HG02885 (cell line): ENCODE measurements around the gene SORCS3.

ENCODE experiments used
- ATAC-seq: cut with Tn5 transposase; IDR thresholded peaks from one replicate; pipeline ENCODE4 v1.9.1; 2021; ENCODE audit warnings: mild to moderate bottlenecking; ENCODE audit not compliant: unreplicated experiment, poor library complexity

SORCS3 gene

DNA sequence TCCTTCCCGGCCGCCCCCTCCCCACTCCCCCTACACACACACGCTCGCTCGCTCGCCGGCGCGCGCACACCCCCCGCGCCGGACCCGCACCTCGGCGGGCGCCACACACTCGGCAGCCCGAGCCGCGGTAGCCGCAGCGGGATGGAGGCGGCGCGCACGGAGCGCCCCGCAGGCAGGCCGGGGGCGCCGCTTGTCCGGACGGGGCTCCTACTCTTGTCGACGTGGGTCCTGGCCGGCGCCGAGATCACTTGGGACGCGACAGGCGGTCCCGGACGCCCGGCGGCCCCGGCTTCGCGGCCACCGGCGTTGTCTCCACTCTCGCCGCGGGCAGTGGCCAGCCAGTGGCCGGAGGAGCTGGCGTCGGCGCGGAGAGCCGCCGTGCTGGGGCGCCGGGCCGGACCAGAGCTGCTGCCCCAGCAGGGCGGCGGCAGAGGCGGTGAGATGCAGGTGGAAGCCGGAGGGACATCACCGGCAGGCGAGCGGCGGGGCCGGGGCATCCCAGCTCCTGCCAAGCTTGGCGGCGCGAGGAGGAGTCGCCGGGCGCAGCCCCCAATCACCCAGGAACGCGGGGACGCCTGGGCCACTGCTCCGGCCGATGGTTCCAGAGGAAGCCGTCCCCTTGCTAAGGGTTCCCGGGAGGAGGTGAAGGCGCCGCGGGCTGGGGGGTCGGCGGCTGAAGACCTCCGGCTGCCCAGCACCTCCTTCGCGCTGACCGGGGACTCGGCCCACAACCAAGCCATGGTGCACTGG lies at the start of gene SORCS3:
TSS of gene SORCS3 (plus strand) at position 104 of the 750 bp plus-strand sequence.
- no peak for ATAC-seq

GRCh38 chr10:104591441-104591840 lies 49.6 kb upstream of the SORCS3 start:
- no peak for ATAC-seq

DNA sequence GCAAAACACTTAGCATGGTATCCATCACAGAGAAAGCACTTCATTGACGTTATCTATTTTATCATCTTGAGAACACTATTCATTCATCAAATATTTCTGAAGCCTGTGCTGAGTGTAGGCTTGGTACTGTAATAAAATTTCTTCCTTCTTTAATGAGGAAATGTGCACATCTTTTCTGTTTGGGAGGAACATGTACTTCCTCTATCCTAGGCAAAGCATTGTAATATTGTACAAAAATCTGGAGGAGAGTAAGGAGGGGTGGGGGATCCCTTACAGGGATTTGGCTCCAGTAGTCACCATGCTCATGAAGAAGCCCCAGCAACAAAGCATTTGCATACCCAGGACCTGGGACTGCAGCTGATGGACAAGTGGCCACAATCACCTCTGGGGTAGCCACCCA lies 39.9 kb upstream of the SORCS3 start:
- ATAC-seq = no peak

GRCh38 chr10:104608091-104608828 lies 32.8 kb upstream of the SORCS3 start:
- ATAC-seq = no peak

DNA sequence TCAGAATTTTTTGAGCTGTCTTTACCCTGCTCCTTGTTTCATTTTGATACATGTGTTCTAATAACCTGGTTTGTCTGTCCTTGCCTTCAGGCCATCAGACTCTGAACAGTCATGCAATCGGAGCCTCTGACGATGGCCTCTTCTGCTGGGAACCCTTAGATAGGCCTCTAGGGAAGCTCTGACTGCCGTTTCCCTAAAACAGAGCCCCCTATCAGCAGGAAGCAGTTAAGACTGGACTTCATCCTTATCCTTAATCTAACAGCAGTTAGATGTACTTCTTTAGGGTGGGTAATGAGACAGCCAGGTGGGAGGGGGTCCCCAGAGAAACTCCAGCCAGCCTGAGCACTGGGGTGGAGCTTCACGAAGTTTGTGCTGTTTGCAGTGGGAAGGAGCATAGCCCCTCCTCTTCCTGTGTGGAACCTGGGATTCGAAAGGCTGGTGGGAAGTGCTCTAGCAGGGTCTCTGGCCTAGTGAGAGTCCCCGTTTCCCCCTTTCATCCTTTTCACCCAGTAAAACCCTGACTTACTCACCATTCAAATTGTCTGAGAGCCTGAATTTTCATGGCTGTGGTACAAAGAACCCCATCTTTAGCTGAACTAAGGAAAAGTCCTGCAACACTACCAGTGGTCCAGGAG lies 28.4 kb upstream of the SORCS3 start:
- no peak for ATAC-seq

DNA sequence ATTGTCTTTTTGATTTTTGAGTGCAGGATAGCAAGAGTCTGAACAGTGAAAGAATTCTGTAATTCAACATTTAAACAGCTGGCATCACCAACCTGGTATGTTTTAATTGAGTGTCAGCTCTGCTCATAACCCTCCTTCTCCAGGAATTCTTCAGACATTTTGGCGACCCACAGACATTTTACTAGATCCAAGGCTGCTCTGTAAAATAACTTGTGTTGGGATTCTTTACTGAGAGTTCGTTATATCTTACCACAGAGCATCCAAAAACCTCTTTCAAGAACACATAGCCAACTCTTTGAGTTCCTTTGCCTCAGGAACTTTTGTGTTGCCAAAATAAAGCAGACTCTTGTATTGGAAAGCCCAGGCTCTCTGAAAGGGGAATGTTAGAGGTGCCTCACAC lies 27.7 kb upstream of the SORCS3 start:
- no peak for ATAC-seq

DNA sequence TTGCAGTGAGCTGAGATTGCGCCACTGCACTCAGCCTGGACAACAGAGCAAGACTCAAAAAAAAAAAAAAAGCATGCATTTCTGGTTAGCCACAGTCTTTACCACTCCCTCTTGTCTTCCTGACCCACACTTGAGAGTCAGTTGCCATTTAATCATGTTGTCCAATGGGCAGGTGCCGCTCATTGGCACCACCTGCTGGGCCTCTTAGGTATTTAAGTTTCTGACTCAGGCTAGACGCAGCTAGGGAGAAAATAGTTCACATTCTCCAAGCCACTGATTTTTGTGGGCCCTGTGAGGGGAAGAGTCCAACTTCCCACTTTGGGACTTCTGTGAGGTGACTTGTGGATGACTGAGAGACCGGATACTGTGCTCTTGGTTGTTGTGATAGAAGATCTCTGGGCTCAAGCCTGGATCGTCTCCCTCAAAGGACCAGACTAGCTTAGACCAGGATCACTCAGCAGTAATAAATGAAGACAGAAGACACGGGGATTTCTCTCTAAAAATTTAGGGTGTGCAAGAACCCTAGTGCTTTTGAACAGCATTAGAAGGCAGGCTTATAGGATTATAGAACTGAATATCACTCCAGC lies 26.8 kb upstream of the SORCS3 start:
- peak; percentile 84 for ATAC-seq

- ATAC-seq = no peak
These were observed 26.0 kb upstream of the SORCS3 start for GRCh38 chr10:104615136-104615535.

DNA sequence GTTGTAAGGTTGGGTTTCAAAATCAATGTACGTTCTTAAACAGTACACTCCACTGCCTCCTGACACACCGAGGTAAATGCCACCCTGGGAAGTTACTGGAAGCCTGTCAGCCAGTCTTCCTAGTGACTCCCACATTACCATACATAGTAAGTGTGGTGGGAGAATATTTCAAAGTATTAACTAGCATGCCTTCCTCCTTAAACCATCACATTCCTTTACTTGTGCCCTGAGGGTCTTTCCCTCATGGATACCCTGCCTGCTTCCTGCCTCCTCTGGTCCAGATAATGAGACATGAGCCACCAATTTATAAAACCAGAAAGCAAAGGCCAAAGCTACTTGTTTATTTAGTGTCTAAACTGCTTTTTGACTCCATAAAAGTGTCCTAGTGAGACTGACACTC lies 23.3 kb upstream of the SORCS3 start:
- no peak for ATAC-seq

- ATAC-seq = no peak
These were observed 18.9 kb upstream of the SORCS3 start for GRCh38 chr10:104622175-104622574.

GRCh38 chr10:104622598-104623209 lies 18.4 kb upstream of the SORCS3 start:
- no peak for ATAC-seq

DNA sequence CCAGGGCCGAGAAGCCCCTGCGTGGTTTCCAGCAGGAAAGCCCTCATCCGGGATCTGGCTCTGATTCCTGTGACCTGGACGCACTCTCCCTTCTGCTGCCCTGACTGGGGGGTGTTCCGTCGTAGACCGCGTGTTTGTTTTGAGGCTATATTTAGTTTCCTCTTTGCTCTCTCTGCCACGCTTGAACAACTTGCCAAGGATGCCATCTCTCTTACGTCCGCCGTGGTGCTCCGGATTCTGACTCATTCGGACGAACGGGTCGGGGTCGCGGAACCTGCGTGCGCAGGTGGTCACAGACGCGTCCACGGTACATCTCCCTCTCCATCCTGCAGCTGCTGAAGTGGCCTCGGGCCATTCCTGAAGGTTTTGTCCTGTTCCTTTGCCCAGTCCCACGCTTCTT lies 10.4 kb upstream of the SORCS3 start:
- ATAC-seq = no peak

DNA sequence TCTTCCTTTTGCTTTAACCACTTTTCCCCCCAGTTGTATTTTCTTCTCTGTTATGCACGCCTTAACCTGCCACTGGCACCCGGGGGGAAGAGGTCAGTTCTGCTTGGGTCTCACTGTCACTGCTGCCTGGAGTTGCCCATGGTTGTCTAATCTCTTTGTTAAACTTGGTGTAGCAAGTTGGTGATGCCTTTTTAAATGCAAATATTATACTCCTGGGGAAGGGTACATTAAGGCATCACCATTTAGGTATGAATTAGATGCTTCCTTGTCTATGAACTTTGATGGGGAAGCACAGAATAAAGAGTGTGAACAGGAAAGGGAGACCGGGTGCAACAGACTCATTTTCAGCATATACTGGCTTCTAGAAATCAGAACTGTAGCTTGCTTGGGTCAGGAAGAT lies 9.1 kb upstream of the SORCS3 start:
- ATAC-seq = no peak

DNA sequence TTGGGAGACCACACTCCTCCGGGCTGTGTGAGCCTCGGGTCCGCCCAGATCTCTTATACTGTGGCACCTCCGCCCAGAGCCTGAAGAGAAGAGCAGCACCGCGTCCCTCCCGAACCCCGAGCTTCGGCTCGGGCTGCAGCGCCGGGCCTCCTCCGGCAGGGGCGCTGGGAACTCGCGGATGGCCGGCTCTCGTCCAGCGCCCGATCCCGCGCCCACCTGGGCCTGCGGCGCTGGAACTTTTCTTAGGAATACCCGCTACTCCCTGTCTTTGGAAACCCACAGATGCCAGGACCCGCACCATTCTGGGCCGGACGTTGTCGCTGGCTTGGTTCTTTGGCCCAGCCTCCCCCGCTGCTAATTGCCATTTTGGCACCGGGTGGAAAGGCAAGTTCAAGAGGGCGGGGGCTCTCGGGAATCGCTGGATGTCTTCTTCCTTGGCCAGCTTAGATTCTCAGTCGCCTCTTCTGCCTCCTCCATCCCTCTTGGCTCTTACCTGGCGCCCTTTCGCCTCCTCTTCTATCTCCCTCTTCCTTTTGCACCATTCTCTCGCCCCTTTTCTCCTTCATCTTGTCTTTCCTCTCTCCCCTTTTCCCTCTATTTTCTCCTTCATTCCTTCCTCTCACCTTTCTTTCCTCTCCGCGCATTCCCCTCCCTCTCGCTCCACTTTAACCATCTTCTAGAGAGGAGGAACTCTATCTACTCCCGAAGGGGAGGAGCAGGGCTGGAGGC lies 2.1 kb upstream of the SORCS3 start:
- no peak for ATAC-seq

- no peak for ATAC-seq
These were observed 1.3 kb upstream of the SORCS3 start for GRCh38 chr10:104639590-104640338.

- ATAC-seq = no peak
These were observed 527 bp upstream of the SORCS3 start for GRCh38 chr10:104640339-104641186.

- ATAC-seq = no peak
These were observed 1.0 kb downstream of the SORCS3 start for GRCh38 chr10:104641937-104642657.
